ENCODE measurements around the gene CCDC124.
"Not testable (repeated sequence)": the region's sequence is repeated elsewhere in the genome, so short reads cannot be mapped to it uniquely, and the experiment has no call there.

CCDC124 gene, protein sequence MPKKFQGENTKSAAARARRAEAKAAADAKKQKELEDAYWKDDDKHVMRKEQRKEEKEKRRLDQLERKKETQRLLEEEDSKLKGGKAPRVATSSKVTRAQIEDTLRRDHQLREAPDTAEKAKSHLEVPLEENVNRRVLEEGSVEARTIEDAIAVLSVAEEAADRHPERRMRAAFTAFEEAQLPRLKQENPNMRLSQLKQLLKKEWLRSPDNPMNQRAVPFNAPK

DNA sequence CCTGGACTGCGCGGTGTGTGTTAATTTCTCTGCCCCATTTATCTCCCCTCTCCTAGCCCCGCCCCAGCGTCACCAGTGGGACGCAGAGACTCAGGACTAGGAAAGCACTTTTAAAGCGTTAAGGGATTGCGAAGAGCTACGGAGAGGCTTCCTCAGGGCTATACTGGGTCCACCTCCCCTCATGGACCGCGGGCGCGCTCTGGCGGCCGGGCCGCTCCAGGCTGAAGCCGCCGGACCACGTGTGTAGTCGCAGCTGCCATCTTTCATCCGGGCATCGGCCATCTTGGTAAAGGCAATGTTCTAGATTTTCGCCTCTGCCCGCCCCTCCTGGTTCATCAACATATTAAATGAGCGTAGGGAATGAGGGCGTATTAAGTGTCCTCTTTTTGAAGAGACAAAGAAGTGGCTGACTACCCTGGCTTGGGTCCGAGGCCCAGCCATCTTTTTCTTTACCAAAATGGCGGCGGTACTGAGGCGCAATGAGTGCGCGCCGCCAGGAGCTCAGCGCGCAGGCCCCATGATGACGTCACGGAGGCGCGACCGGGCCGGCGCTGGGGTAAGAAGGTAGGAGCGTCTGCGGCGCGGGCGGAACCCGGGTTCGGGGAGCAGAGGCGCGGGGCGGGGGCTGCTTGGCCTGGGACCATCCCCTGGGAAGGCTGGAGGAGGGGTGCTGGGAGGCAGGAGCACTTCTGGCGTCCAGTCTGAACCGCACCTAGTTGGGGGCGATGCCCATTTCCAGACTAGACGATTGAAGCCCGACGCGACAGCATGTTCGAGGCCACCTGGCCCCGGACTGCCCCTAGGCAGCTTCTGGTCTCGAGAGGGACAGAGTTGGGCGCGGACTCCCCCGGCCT lies at the start of gene CCDC124:
CCDC124 (plus strand) TSS at position 531 of the 854 bp plus-strand sequence. CDS start 3,406 bp downstream, outside the sequence.
- DNase-seq (ENCODE audit: low spot score), result peak; percentile 95

DNA sequence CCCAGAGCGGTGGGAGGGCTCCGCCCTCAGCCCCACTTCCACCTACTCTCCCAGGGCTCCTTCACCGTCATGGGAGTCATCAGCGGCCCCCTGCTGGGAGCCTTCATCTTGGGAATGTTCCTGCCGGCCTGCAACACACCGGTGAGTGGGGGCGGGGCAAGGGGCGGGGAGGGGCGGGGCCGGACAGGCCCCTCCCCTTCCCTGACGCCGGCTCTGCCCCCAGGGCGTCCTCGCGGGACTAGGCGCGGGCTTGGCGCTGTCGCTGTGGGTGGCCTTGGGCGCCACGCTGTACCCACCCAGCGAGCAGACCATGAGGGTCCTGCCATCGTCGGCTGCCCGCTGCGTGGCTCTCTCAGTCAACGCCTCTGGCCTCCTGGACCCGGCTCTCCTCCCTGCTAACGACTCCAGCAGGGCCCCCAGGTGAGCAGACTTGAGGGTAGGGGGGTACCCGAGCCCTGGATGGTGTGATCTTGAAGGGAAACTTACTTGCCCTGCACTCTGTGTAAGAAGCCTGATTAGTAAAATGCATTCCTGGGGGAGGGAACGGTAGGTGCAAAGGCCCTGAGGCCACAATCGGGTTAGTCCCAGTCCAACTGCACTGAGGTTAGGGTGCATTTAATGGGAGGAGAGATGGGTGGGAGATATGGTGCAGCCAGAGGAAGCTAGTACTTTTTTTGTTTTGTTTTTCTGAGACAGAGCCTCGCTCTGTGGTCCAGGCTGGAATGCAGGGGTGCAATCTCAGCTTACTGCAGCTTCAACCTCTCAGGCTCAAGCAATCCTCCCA lies 49.0 kb upstream of the CCDC124 start:
- no peak for DNase-seq (ENCODE audit: low spot score)

DNA sequence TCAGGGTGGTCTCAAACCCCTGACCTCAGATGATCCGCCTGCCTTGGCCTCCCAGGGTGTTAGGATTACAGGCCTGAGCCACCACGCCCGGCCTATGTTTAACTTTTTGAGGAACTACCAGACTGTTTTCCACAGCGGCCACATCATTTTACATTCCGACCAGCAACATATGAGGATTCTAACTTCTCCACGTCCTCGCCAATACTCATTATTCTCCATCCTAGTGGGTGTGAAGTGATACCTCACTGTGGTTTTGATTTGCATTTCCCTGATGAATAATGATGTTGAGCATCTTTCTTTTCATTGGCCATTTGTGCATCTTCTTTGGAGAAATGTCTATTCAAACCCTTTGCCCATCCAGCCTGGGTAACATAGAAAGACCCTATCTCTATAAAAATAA lies 46.3 kb upstream of the CCDC124 start:
- no peak for DNase-seq (ENCODE audit: low spot score)

DNA sequence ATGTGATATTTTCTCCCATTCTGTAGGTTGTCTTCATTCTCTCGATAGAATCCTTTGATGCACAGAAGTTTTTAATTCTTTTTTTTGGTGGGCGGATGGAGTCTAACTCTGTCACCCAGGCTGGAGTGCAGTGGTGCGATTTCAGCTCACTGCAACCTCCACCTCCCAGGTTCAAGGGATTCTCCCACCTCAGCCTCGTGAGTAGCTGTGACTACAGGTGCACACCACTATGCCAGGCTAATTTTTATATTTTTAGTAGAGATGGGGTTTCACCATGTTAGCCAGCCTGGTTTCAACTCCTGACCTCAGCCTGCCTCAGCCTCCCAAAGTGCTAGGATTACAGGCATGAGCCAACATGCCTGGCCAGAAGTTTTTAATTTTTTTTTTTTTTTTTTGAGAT lies 45.6 kb upstream of the CCDC124 start:
- not testable (repeated sequence) for DNase-seq (ENCODE audit: low spot score)

DNA sequence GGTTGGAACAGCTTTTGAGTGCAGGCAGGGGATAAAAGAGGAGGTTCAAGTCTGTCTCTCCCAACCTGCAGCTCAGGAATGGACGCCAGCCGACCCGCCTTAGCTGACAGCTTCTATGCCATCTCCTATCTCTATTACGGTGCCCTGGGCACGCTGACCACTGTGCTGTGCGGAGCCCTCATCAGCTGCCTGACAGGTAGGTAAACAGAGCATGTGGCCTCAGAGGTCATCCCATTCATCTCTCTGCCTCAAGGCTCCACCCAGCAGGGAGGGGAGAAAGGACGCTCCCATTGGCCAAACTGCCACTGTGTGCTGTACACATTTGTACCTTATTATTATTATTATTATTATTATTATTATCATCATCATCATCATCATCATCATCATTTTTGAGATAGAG lies 44.6 kb upstream of the CCDC124 start:
- DNase-seq (ENCODE audit: low spot score), result no peak

DNA sequence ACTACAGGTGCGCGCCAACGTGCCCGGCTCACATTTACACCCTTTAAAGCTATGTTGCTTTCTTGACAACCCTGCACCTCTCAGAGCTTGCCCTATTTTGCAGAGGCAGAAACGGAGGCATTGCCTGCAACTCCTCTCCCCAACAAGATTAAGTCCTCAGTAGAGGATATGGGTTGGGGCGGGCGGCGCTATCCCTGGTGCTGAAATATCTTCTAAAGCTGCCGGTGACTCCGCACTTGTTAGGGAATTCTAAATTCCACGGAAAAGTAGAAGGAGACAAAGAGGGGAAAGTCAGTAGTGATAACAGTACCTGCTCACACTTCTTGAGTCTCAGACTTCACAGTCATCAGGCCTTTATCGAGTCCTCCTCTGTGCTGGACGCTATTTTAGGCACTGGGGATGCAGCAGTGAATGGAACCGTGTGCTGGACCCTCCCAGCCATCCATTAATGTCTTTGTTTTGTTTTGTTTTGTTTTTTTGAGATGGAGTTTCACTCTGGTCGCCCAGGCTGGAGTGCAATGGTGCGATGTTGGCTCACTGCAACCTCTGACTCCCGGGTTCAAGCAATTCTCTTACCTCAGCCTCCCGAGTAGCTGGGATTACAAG lies 43.1 kb upstream of the CCDC124 start:
- DNase-seq (ENCODE audit: low spot score), result peak; percentile 77

DNA sequence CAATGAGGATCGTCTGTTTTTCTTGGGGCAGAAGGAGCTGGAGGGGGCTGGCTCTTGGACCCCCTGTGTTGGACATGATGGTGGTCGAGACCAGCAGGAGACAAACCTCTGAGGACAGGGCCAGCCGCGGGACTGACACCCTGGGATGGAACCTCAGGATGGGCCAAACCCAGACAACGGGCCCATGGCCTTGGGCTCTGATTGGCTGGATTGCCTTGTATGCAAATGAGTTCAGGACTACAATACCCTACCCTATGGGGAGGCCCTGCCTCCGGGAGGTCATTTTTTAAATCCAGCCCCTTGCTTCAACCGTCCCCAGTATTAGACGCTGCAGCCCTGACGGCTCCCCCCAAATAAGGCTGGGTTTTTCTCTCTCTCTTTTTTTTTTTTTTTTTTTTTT lies 39.0 kb upstream of the CCDC124 start:
- DNase-seq (ENCODE audit: low spot score), result no peak

DNA sequence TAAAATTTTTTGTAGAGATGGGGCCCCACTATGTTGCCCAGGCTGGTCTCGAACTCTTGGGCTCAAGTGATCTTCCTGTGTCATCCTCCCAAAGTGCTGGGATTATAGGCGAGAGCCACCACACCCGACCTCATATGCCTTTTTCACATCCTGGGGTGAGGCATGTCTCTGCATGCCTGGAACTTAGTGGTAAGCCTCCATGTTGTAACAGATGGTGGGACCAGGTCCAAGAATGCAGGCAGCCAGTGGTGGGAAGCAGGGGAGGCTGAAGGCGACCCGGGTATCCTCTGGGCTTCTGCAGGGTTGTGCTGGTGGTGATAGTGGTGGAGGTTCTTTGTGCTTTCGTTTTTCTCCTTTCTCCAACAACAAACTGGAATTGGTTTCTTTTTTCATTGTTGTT lies 30.1 kb upstream of the CCDC124 start:
- peak; percentile 56 for DNase-seq (ENCODE audit: low spot score)

DNA sequence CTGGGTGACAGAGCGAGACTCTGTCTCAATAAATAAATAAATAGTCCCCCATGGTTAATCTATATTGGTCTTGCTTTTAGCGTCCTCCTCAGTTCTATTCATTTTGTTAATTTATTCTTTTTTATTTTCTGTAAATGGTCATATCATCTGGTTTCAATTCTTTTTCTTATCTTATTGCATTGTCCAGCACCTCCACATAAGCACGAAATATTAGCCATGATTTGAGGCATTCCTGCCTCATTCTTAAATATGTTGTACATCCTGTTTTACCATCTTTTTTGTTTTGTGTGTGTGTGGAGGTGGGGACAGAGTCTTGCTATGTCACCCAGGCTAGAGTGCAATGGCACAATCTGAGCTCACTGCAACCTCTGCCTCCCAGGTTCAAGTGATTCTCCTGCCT lies 24.6 kb upstream of the CCDC124 start:
- no peak for DNase-seq (ENCODE audit: low spot score)

DNA sequence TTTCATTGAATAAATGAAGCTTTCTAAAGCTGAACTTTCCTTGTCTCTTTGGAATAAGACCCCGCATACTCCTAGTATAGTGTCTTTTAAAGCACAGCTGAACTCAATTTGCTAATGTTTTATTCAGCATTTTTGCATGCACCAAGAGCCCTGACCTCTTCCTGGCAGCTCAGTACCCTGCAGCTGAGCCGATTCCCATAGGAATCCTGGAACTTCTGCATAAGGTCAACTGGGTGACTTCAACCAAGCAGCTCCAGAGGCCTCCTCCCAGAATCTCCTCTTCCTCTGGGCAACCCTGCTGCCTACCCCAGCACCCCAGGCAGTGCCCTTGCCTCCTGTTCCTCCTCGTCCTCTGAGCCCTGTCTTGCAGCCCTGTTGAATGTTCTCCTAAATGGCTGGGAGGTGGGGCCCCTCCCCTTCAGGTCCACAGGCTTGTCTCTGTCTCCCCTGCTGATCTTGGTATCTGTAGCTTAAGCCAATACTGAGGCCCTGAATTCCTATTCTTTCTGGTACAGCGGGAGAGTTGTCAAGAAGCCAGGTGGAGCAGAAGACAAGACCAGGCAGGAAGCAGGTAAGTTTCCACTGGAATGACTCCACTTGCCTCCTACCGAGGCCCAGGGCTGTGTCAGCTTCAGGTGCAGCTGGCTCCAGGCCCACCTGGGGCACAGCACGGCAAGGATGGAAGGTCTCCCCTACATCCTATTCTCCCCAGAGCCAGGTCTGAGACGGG lies 23.6 kb upstream of the CCDC124 start:
- no peak for DNase-seq (ENCODE audit: low spot score)

DNA sequence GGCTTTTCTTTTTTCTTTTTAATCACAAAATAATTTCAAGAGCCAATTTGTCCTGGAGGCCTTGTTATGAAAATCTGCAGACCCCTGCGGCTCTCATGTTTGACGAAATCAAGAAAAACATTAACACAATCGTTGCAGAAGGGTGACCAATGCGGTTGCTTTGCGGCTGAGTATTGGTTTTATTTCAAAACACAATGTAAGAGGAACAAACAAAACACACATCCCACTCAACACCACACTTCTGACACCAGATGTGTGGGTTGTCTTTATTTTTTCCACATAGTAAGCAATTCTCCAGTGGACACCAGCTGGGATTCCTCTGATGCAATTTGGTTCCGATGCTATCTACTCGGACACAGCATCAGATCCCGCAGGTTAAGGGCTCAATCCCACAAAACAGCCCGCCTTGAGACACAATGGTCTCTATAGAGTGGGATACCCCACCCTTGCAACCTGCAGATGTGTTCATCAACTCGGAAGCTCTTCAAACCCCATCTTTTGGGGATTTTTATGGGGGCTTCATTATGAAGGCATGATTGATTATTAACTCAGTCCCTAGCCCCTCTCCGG lies 21.9 kb upstream of the CCDC124 start:
- no peak for DNase-seq (ENCODE audit: low spot score)

DNA sequence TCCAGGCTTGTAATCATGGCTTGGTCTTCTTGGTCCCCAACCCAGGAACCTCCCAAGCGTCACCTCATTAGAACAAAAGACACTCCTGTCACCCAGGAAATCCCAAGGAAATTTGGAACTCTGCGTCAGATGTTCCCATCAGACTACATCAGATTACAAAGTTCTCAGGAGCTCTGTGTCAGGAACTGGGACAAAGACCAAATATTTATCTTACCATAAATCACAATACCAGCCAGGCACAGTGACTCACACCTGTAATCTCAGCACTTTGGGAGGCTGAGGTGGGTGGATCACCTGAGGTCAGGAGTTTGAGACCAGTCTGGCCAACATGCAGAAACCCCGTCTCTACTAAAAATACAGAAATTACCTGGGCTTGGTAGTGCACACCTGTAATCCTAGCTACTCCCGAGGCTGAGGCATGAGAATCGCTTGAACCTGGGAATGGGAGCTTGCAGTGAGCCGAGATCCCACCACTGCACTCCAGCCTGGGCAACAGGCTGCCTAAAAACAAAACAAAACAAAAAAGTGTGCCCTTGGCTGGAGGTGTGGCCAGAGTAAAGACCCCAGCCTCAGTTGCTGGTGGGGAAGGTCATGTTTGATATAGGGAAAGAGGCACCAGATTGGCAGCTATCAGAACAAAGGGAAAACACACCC lies 16.7 kb upstream of the CCDC124 start:
- no peak for DNase-seq (ENCODE audit: low spot score)

DNA sequence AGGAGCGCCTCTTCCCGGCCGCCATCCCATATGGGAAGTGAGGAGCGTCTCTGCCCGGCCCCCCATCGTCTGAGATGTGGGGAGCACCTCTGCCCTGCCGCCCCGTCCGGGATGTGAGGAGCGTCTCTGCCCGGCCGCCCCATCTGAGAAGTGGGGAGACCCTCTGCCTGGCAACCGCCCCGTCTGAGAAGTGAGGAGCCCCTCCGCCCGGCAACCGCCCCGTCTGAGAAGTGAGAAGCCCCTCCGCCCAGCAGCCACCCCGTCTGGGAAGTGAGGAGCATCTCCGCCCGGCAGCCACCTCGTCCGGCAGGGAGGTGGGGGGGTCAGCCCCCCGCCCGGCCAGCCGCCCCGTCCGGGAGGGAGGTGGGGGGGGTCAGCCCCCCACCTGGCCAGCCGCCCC lies 14.7 kb upstream of the CCDC124 start:
- not testable (repeated sequence) for DNase-seq (ENCODE audit: low spot score)

DNA sequence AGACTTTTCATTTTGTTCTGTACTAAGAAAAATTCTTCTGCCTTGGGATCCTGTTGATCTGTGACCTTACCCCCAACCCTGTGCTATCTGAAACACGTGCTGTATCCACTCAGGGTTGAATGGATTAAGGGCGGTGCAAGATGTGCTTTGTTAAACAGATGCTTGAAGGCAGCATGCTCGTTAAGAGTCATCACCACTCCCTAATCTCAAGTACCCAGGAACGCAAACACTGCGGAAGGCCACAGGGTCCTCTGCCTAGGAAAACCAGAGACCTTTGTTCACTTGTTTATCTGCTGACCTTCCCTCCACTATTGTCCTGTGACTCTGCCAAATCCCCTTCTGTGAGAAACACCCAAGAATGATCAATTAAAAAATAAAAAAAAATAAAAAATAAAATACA lies 13.7 kb upstream of the CCDC124 start:
- not testable (repeated sequence) for DNase-seq (ENCODE audit: low spot score)

DNA sequence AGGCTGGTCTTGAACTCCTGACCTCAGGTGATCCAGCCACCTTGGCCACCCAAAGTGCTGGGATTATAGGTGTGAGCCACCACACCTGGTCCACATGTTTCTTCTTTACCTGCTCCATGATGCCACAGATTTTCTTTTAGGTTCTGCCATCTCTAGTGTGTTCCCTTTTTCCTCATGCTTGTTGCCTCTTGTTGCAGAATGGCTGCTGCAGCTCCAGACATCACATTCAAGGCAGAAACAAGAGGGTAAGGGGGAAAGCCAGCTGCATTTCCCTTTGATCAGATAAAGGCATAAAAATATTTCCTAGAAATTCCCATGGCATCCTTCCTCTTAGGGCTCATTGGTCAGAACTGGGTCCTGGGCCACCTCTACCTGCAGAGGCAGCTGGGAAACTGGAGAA lies 12.3 kb upstream of the CCDC124 start:
- no peak for DNase-seq (ENCODE audit: low spot score)

DNA sequence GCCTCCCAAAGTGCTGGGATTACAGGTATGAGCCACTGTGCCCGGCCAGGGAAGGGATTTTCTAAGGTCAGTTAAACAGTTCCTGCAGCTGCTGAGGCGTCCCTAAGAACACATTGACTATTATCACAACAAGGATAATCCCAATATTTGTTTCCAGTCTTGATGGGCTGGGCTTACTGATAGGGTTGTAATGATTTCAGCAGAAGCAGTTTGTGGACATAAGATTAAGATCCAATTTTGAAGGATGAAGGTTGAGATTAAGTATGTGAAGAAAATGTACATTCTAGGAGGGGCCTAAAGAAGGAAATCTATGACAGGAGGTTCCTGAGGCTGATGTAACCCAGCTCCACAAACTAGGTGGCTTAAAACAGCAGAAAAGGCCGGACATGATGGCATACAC lies 10.7 kb upstream of the CCDC124 start:
- no peak for DNase-seq (ENCODE audit: low spot score)

DNA sequence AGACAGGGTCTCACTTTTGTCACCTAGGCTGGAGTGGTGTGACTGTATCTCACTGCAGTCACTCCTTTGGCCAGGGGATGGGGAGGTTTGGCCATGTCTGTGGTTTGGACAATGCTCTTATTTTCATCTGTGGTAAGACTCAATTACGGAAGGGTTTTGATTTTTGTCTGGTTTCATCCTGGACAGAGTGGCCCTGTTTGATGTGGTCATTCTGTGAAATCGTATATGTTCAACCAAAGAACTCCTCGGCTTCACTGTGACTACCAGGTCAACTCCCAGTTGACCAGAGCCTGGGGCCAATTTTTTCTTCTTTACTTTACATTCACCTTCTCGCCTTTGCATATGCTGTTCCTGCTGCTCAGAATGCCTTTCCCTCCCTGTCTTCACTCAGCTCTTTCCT lies 6.8 kb upstream of the CCDC124 start:
- no peak for DNase-seq (ENCODE audit: low spot score)

DNA sequence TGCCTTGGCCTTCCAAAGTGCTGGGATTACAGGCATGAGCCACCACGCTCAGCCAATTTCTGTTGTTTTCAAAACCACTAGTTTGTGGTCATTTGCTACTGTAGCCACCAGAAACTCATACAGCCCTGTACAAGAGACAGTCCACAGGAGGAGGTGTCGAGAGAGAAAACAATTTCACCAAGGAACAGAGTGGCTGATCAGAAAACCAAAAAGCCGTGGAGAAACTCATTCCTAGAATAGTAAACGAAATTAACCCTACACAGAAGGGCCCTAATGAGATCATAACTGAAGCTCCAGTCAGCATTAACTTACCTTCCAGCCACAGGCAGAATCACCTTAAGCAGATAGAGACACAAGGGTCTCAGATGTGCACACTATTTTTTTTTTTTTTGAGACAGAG lies 3.8 kb upstream of the CCDC124 start:
- DNase-seq (ENCODE audit: low spot score), result no peak

DNA sequence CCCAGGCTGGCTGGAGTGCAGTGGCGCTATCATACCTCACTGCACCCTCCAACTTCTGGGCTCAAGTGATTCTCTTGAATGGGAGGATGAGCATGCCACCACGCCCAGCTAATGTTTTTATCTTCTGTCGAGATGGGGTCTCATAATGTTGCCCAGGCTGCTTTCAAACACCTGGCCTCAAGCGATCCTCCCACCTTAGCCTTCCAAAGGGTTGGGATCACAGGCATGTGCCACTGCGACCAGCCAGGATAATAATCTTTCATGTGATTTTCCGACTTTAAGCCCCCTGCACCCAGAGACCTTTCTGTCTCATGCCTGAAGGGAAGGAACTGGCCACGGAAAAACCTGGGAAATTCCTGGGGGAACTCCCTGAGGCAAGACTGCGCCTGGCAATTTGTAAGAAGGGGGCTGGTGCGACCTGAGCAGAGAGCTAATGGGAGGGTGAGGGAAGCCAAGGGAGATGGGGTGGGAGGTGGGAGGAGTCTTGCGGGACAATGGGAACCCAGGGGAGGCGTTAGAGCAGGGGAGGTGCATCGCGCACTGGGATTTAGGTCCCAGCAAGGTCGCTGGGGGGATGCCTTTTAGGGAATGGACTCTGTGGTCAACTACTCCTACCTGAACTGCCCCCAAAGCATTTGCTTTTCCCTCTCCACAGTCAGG lies 1.2 kb upstream of the CCDC124 start:
- DNase-seq (ENCODE audit: low spot score), result no peak

DNA sequence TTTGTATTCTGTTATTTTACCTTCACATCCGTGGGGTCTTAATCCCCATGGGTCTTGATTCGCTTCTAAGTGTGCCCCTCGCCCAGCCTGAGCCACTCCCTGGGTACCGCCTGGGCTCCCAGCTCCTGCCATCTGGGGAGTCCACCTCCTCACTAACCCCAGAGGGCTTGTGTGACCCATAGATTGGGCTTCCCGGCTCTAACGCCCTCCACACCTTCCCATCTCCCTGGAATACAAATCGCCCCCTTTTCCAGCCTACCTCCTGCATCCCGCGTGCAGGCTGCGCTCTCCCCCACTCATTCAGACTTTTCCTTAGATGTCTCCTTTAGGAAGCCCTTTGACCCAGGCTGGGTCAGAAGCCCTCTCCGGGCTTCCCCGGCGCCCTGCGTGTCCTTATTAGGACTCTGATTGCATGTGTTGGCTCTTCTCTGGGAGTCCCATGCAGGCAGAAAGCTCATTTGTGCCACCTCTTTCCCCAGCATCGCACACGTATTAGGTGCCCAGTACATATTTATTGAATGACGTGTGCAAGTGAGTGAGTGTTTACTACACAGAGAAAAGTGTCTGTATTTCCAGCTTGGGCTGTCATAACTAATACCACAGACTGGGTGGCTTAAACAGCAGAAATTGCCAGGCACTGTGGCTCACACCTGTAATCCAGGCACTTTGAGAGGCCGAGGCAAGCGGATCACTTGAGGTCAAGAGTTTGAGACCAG lies 757 bp downstream of the CCDC124 start:
- peak; percentile 39 for DNase-seq (ENCODE audit: low spot score)
